ENCODE results near the gene NAT9. TPM values are rescaled to one million over a fixed set of nuclear protein-coding genes. Genes with fewer than 3 reads are reported as not detected.
A peak's percentile ranks its signal among the peaks of the same experiment; 100 is the strongest.

NAT9 gene
- total RNA-seq, 1 donor from 2014 or later: 66.9 TPM

- H3K4me3 Mint-ChIP-seq: peak overlapping the region; percentile 86
- H3K27ac Mint-ChIP-seq (ENCODE audit: unreplicated experiment): peak overlapping the region; percentile 95
- no peak for TF ChIP-seq CTCF (conservative IDR thresholded peaks at IDR 0.05)
- H3K9me3 Mint-ChIP-seq: no peaks in the 10 kb centered on the region
- peaks cover 56% of the 10 kb centered on the region for H3K4me1 Mint-ChIP-seq
- peaks cover 9% of the 10 kb centered on the region for H3K27me3 Mint-ChIP-seq (ENCODE audit: low read depth)
- no peaks in the 10 kb centered on the region for H3K36me3 Mint-ChIP-seq (ENCODE audit: low read depth)
- DNase-seq (ENCODE audit: low read depth, low spot score): no peak
Observed at GRCh38 chr17:74746376-74746775, 29.8 kb downstream of the NAT9 start.

- peaks cover 11% of the 10 kb centered on the region for H3K27me3 Mint-ChIP-seq (ENCODE audit: low read depth)
- H3K4me3 Mint-ChIP-seq: peak overlapping the region; percentile 27
Observed at GRCh38 chr17:74745548-74746177, 30.5 kb downstream of the NAT9 start.

GRCh38 chr17:74744714-74745547 is 31.2 kb downstream of the NAT9 start:
- peak; percentile 89 for DNase-seq (ENCODE audit: low read depth, low spot score)
- peaks cover 17% of the 10 kb centered on the region for H3K27me3 Mint-ChIP-seq (ENCODE audit: low read depth)
- peaks cover 43% of the 10 kb centered on the region for H3K4me1 Mint-ChIP-seq
- TF ChIP-seq CTCF (conservative IDR thresholded peaks at IDR 0.05): peak; percentile 99
- no peaks in the 10 kb centered on the region for H3K36me3 Mint-ChIP-seq (ENCODE audit: low read depth)
- no peaks in the 10 kb centered on the region for H3K9me3 Mint-ChIP-seq
- H3K27ac Mint-ChIP-seq (ENCODE audit: unreplicated experiment): peak overlapping the region; percentile 31
- H3K4me3 Mint-ChIP-seq: peak overlapping the region; percentile 79

More at GRCh38 chr17:74745548-74746177, 30.5 kb downstream of the NAT9 start:
- peaks cover 49% of the 10 kb centered on the region for H3K4me1 Mint-ChIP-seq
- H3K27ac Mint-ChIP-seq (ENCODE audit: unreplicated experiment): no peak overlapping the region
- TF ChIP-seq CTCF (conservative IDR thresholded peaks at IDR 0.05): no peak
- H3K36me3 Mint-ChIP-seq (ENCODE audit: low read depth): no peaks in the 10 kb centered on the region
- H3K9me3 Mint-ChIP-seq: no peaks in the 10 kb centered on the region
- no peak for DNase-seq (ENCODE audit: low read depth, low spot score)

GRCh38 chr17:74744349-74744713 is 31.8 kb downstream of the NAT9 start:
- no peaks in the 10 kb centered on the region for H3K36me3 Mint-ChIP-seq (ENCODE audit: low read depth)
- H3K4me3 Mint-ChIP-seq: peak overlapping the region; percentile 79
- no peak for TF ChIP-seq CTCF (conservative IDR thresholded peaks at IDR 0.05)
- H3K4me1 Mint-ChIP-seq: peaks cover 38% of the 10 kb centered on the region
- H3K9me3 Mint-ChIP-seq: no peaks in the 10 kb centered on the region
- peaks cover 21% of the 10 kb centered on the region for H3K27me3 Mint-ChIP-seq (ENCODE audit: low read depth)
- H3K27ac Mint-ChIP-seq (ENCODE audit: unreplicated experiment): no peak overlapping the region
- DNase-seq (ENCODE audit: low read depth, low spot score): no peak

- H3K4me3 Mint-ChIP-seq: peak overlapping the region; percentile 79
- no peak overlapping the region for H3K27ac Mint-ChIP-seq (ENCODE audit: unreplicated experiment)
- DNase-seq (ENCODE audit: low read depth, low spot score): no peak
- TF ChIP-seq CTCF (conservative IDR thresholded peaks at IDR 0.05): no peak
- peaks cover 40% of the 10 kb centered on the region for H3K4me1 Mint-ChIP-seq
- no peaks in the 10 kb centered on the region for H3K36me3 Mint-ChIP-seq (ENCODE audit: low read depth)
- no peaks in the 10 kb centered on the region for H3K9me3 Mint-ChIP-seq
- peaks cover 27% of the 10 kb centered on the region for H3K27me3 Mint-ChIP-seq (ENCODE audit: low read depth)
Observed at GRCh38 chr17:74743755-74744154, 32.4 kb downstream of the NAT9 start.
